HG03457 (cell line): ENCODE measurements around the gene CCDC141.

Source experiments
- ATAC-seq: cut with Tn5 transposase; IDR thresholded peaks from one replicate; pipeline ENCODE4 v1.9.1; 2021; ENCODE audit warnings: moderate number of reproducible peaks; ENCODE audit not compliant: unreplicated experiment

Gene CCDC141

DNA sequence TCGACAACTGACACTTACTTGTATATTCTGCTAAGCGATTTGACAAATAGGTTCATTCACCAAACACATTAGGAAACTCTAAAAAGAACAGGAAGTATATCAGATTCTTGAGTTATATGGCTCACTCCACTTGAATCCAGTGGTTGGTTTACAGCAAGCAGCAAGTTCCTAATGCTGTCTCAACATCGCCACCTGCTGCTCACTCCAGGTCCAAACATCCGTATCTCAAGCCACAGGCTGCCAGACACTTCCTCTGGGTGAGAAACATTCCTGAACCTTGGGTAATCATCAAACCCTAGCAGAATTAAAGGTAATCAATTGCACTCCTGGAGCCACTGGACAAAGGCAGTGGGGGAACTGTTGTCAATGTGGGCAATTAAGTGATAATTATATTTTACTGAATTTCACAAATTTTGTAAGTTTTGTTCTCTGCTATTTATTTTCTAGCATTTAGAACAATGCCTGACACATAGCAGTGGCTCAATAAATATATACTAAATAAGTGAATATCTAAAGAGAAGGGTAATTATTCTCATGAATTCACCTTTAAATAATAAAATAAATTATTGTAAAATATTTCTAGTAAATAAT is 135.6 kb downstream of the CCDC141 start:
- peak; percentile 58 for ATAC-seq

- no peak for ATAC-seq
Observed at GRCh38 chr2:178913049-178913441, 136.9 kb downstream of the CCDC141 start.

- ATAC-seq, result no peak
Observed at GRCh38 chr2:178912416-178913048, 137.4 kb downstream of the CCDC141 start.

DNA sequence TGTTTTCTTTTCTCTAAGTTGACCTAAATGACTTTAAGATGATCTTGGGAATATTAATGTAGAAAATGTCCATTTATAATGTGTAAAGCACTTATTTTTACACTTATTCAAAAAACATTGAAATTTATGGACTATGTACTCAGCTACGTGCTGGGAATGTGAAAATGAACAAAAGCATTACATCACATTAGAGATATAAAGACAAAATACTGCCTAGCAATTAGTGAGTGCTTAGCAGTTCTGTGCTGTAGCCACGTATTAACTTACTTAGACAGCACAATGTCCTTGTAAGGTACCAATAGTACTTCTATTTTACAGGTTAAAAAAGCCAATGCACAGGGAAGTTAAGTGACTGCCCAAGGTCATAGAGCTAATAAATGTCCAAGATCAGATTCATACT is 138.9 kb downstream of the CCDC141 start:
- ATAC-seq, result no peak

DNA sequence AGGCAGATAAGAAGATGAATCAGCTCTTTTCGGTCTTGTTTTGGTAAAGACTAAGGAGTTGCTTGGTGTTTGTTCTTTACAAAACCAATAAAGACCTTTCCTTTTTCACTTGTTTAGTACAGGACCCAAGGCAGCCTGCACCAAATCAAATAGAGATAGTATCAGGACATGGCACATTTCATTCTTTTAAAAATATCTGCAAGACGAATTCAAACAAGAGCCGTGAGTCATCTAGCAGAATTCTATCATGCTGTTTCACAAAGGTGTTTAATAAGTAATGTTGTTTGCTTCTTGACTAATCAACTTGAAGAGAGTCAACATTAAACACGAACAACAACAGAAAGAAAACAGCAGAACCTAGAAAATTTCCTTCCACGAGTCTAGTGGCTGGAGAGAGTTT is 139.9 kb downstream of the CCDC141 start:
- no peak for ATAC-seq

DNA sequence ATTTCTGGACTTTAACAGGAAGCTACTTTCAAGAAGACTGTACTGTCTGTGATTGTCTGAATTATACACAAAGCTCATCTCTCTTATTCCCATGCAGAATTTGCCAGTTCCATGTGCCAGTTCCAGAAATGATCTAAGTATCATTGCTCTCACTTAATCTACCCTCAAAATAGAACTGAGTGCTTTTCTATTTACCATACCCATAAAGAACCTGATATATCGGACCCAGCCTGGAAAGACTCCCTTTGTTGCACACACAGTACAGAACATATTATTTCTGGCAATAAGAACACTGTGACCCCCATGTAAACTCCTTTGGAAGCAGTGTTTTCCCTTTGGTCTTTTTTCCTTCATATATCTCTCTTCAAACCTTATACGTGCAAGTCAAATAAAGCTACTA is 140.4 kb downstream of the CCDC141 start:
- ATAC-seq, result no peak

DNA sequence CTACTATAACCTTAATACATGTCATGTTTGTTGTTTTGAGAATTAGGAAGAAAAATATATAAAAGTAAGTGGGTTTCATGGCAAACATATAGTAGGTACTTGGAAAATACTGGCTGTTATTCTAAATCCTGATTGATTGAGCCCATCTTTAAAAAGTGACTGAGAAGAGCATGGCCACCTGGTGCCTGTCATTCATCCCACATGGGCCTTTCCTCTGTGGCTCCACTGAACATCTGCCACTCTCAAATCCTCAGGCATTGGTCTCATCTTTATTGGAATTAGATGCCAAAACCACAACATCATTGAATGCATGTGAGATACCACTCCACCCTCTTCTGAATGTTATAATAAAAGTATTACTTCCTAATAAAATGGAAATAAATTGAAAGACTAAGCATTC is 141.1 kb downstream of the CCDC141 start:
- ATAC-seq, result no peak

DNA sequence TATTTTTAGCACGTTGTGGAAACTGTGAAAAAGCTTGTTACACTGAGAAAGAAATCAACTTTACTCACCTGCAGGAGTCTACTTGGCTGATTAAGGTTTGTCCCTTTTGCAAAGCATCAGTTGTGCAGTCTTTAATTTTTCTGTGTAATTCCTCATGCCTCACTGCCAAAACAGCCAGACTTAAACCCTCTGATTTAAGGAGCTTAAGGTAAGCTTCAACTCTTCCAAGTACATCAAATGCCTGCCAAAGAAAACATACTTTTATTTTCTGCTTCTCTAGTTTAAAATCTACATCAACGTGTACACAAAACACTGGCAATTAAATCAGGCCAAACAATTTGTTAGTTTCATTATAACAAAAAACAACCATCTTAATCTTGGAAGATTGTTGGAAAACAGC is 144.7 kb downstream of the CCDC141 start:
- ATAC-seq, result no peak

GRCh38 chr2:178899656-178900055 is 150.3 kb downstream of the CCDC141 start:
- ATAC-seq, result no peak

DNA sequence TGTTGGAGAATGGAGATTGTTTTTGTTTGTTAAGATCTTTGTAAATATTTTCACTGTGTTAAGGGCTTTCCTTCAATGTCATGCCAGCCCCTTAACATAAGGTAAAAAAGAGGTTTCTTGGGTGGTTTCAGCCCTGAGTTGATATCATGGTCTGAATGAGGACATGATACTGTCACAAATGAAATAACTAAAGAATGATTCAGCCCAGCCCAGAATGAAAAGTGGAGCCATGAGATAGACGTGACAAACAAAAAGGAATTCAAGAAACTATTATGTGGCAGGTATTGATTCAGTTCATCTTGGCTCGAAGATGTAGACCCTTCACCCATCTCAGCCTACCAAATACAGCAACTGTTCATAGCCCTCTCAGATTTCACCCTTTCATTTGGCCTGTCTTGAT is 154.1 kb downstream of the CCDC141 start:
- ATAC-seq, result no peak

GRCh38 chr2:178895171-178895570 is 154.8 kb downstream of the CCDC141 start:
- ATAC-seq, result no peak

DNA sequence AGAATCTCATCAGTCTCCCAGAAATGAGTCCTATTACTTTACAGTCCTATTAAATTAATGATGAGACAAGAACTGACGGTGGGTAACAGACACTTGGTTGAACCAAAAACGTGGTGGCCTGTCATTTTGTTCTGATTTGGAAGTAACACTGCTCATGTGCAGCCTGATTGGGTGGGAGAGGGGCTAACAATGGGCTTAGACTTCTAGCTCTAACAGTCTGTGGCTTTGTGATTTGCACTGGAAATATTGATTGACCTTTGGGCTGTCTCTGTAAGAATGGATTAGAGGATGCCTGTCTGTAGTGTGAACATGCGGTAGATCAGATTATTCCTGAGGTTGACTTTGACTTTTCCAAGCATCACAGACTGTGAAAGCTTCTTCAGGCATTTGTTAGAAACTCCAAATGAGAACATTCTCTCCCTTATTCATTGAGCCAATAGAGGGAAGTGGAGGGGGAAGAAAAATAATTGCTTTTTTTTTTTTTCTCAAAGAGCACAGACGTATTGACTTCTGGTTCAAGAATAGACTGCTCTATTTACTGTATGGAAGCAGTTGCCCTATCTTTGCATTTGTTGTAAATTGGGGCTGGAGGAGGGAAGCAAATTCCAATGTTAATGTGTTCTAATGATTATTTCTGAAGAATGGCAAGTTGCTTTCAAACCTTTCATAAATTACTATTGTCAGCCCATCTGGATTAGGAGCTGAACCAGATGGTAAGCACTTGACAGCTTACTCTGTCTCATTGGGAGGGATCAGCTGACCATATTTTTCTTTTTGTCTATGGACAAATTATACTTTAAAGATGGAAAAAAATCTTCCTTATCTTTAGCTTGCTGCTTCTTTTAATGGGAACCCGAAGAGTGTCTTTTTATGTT is 156.9 kb downstream of the CCDC141 start:
- ATAC-seq, result no peak

DNA sequence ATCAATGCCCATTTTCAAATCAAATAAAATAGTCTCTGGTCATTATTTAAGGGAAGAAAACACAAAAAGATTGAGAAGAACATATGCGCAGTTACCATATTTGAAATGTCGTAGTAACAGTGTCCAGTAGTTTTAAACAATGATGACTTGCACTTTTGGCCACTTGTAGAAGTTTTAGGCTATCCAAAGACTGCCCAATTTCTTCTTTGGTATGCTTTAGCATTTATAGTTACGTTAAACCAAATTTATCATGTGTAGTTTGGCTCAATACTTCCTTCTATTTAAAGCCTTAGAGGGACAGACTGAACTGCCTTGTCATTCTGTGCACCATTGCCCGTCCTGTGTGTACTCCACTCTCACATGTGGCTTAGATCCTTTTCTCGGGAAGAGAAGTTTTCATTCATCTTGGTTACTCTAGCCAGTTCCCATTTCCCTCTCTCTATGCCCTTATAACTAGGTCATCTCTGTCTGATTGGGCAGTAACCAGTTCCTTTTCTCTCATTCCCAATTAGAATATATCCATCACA is 157.9 kb downstream of the CCDC141 start:
- ATAC-seq, result no peak

DNA sequence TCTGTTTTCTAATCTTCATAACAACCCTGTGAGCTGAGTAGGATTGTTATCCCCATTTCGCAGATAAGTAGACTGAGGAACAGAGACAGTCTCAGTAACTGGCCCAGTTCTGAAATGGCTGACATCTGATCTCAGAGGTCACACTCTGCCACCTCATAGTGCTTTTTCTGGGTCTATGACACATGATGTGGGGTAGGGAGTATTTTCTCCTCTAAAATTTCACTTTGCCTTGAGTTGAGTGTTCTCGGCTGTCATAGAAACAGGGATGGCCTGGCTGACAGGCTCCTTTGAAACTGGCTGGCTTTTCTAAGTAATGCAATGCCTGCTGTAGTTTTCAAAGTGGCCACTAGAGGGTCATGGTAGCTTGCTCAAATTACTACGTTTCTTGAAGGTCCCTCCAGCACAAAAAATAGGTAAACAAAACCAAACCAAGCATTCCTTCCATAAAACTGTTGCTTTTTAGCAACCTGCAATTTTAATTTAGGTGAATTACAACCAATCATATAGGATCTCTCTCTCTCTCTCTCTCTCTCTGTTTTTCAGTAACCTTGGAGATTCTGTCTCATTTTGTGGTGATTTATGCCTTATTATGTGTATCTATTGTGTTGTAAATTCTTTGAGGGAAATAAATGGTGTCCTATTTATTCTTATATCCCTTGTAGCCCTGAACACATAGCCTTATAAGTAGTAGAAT is 158.5 kb downstream of the CCDC141 start:
- peak; percentile 73 for ATAC-seq

DNA sequence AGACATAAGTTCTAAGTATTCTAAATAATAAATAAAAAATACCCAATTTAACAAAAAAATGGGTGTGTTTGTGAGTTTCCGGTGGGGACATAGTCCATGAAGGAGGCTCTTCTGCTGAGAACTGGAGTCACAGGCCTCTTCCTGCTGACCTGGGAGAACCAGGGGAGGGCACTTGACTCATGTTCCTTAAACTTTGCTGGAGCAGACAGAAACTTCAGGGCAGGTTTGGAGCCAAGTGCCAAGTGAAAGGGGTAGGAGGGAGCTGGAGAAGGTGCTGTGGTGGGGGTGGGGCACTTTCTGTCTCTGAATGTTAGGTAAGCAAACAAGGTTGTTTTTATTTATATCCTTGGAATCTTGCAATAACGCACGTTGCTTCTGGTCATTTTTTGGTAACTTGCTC is 163.9 kb downstream of the CCDC141 start:
- no peak for ATAC-seq

GRCh38 chr2:178884440-178884839 is 165.5 kb downstream of the CCDC141 start:
- ATAC-seq, result no peak

- ATAC-seq, result no peak
Observed at GRCh38 chr2:178882666-178883440, 167.1 kb downstream of the CCDC141 start.

GRCh38 chr2:178881075-178881474 is 168.9 kb downstream of the CCDC141 start:
- no peak for ATAC-seq

GRCh38 chr2:178880257-178880656 is 169.7 kb downstream of the CCDC141 start:
- ATAC-seq, result no peak

DNA sequence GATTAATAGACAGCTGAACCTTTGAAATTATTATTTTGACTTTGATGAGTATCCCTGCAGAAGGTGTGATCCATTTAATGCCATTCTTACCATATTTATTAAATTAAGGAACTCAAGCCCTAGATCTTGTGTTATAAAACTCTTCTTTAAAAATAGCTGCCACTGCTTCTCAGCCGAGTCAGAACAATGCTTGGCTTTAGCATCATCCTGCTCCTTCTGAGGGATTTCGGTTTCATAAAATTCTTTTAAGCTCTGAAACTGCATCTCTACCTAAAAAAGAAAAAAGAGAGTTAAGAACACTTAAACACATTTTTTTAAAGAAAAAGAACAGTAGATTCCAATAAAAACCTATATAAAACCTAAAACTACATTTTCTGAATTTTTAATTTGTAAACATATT is 172.1 kb downstream of the CCDC141 start:
- no peak for ATAC-seq
